ENCODE results near the gene KCNS3. TPM values are rescaled to one million over a fixed set of nuclear protein-coding genes. Genes with fewer than 3 reads are reported as not detected.

The KCNS3 gene
- total RNA-seq, 1 experiment from 2014 or later, result 28.8 TPM

- H3K4me1 ChIP-seq (replicated peaks; ENCODE audit: insufficient read depth), result peaks cover 9% of the 10 kb centered on the region; the same call in 1 of the 2 replicates
- intact Hi-C loops (cut with micrococcal nuclease; ENCODE audit: unreplicated experiment), result no loop called here
- H3K4me2 ChIP-seq, result no peak overlapping the region
- no TSS peak for BruUV-seq (replicated peaks)
- no peak for DNase-seq
- no peaks in the 10 kb centered on the region for H3K36me3 ChIP-seq (ENCODE audit: low read depth)
- no peaks in the 10 kb centered on the region for H3K79me2 ChIP-seq (ENCODE audit: low read depth)
- no peak for TF ChIP-seq EZH2 (IDR thresholded peaks at IDR 0.05; ENCODE audit: low read depth)
- TF ChIP-seq, protein P1, sequence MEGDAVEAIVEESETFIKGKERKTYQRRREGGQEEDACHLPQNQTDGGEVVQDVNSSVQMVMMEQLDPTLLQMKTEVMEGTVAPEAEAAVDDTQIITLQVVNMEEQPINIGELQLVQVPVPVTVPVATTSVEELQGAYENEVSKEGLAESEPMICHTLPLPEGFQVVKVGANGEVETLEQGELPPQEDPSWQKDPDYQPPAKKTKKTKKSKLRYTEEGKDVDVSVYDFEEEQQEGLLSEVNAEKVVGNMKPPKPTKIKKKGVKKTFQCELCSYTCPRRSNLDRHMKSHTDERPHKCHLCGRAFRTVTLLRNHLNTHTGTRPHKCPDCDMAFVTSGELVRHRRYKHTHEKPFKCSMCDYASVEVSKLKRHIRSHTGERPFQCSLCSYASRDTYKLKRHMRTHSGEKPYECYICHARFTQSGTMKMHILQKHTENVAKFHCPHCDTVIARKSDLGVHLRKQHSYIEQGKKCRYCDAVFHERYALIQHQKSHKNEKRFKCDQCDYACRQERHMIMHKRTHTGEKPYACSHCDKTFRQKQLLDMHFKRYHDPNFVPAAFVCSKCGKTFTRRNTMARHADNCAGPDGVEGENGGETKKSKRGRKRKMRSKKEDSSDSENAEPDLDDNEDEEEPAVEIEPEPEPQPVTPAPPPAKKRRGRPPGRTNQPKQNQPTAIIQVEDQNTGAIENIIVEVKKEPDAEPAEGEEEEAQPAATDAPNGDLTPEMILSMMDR (conservative IDR thresholded peaks at IDR 0.05), result no peak
- H3K9me2 ChIP-seq (ENCODE audit: insufficient read depth), result no peaks in the 10 kb centered on the region
- H2AFZ ChIP-seq, result no peak overlapping the region
- ChIA-PET POLR2A (ENCODE audit: unreplicated experiment) (no interaction called here), CTCF (no interaction called here)
- no peak overlapping the region for H3K27ac ChIP-seq
- H4K20me1 ChIP-seq (ENCODE audit: insufficient read depth), result no peaks in the 10 kb centered on the region
- H3F3A ChIP-seq (ENCODE audit: insufficient read depth, low read depth), result no peaks in the 10 kb centered on the region
- no peaks in the 10 kb centered on the region for H3K9me3 ChIP-seq (ENCODE audit: insufficient read depth, low read depth)
- no peaks in the 10 kb centered on the region for H3K27me3 ChIP-seq (ENCODE audit: insufficient read depth, low read depth)
- no peak overlapping the region for H3K4me3 ChIP-seq
These were observed 37.5 kb downstream of the KCNS3 start for GRCh38 chr2:17915811-17916518.

GRCh38 chr2:17916584-17916983 is 38.1 kb downstream of the KCNS3 start:
- no TSS peak for BruUV-seq (replicated peaks)

GRCh38 chr2:17918789-17919188 is 40.3 kb downstream of the KCNS3 start:
- Histone ChIP-seq H3K36me3 (ENCODE audit: low read depth) (no peaks in the 10 kb centered on the region), H3F3A (ENCODE audit: insufficient read depth, low read depth) (no peaks in the 10 kb centered on the region), H3K4me3 (no peak overlapping the region), H3K9me2 (ENCODE audit: insufficient read depth) (no peaks in the 10 kb centered on the region), H3K27ac (no peak overlapping the region), H3K4me2 (no peak overlapping the region), H4K20me1 (ENCODE audit: insufficient read depth) (no peaks in the 10 kb centered on the region), H3K27me3 (ENCODE audit: insufficient read depth, low read depth) (no peaks in the 10 kb centered on the region), H3K9me3 (ENCODE audit: insufficient read depth, low read depth) (no peaks in the 10 kb centered on the region), H2AFZ (no peak overlapping the region), H3K4me1 (replicated peaks; ENCODE audit: insufficient read depth) (peaks cover 9% of the 10 kb centered on the region; the same call in 1 of the 2 replicates), H3K79me2 (ENCODE audit: low read depth) (no peaks in the 10 kb centered on the region)
- TF ChIP-seq, protein P1 (conservative IDR thresholded peaks at IDR 0.05), result peak; percentile 28; the same call in 1 of the 2 replicates
- TF ChIP-seq EZH2 (IDR thresholded peaks at IDR 0.05; ENCODE audit: low read depth), result no peak
- intact Hi-C loops (cut with micrococcal nuclease; ENCODE audit: unreplicated experiment), result no loop called here
- no peak for DNase-seq
- ChIA-PET CTCF (no interaction called here), POLR2A (ENCODE audit: unreplicated experiment) (no interaction called here)
- BruUV-seq (replicated peaks), result no TSS peak

More at GRCh38 chr2:17916584-17916983, 38.1 kb downstream of the KCNS3 start:
- no peak for DNase-seq
- Histone ChIP-seq H3F3A (ENCODE audit: insufficient read depth, low read depth) (no peaks in the 10 kb centered on the region), H3K27me3 (ENCODE audit: insufficient read depth, low read depth) (no peaks in the 10 kb centered on the region), H3K9me2 (ENCODE audit: insufficient read depth) (no peaks in the 10 kb centered on the region), H3K9me3 (ENCODE audit: insufficient read depth, low read depth) (no peaks in the 10 kb centered on the region), H3K4me2 (no peak overlapping the region), H3K79me2 (ENCODE audit: low read depth) (no peaks in the 10 kb centered on the region), H3K4me1 (replicated peaks; ENCODE audit: insufficient read depth) (peaks cover 9% of the 10 kb centered on the region; the same call in 1 of the 2 replicates), H3K4me3 (no peak overlapping the region), H3K36me3 (ENCODE audit: low read depth) (no peaks in the 10 kb centered on the region), H3K27ac (no peak overlapping the region), H4K20me1 (ENCODE audit: insufficient read depth) (no peaks in the 10 kb centered on the region), H2AFZ (no peak overlapping the region)
- no peak for TF ChIP-seq EZH2 (IDR thresholded peaks at IDR 0.05; ENCODE audit: low read depth)
- TF ChIP-seq, protein P1 (conservative IDR thresholded peaks at IDR 0.05), result no peak
- ChIA-PET POLR2A (ENCODE audit: unreplicated experiment) (no interaction called here), CTCF (no interaction called here)
- intact Hi-C loops (cut with micrococcal nuclease; ENCODE audit: unreplicated experiment), result no loop called here

Data from PC-9 (cell line).